ENCODE measurements around the gene NDUFS7. TPM values are rescaled to one million over a fixed set of nuclear protein-coding genes. Genes with fewer than 3 reads are reported as not detected.

NDUFS7 gene
- total RNA-seq, 2 donors from 2014 or later: 147 to 202 TPM

- Histone ChIP-seq H3K27me3 (replicated peaks; ENCODE audit: insufficient read depth) (no peaks in the 10 kb centered on the region), H3K9me3 (no peaks in the 10 kb centered on the region), H3K4me3 (peak overlapping the region; percentile 86 to 96), H3K36me3 (no peaks in the 10 kb centered on the region), H3K4me1 (replicated peaks) (peaks cover 16% of the 10 kb centered on the region), H3K27ac (peak overlapping the region; percentile 92 to 97)
- intact Hi-C loops (cut with DNase I): loop anchor here (5.0 kb wide), 1 partner anchor 79 kb away; the partner anchor contains the start of gene FAM174C
- WGBS: 8% methylated on average over 32 of the region's 32 CpGs
- no peak for DNase-seq (ENCODE audit: low spot score)
- peak; percentile 19 for TF ChIP-seq POLR2AphosphoS5 (IDR thresholded peaks at IDR 0.05)
- no peak for TF ChIP-seq POLR2A (IDR thresholded peaks at IDR 0.05)
Measured at GRCh38 chr19:1355568-1356507, 27.9 kb upstream of the NDUFS7 start.

DNA sequence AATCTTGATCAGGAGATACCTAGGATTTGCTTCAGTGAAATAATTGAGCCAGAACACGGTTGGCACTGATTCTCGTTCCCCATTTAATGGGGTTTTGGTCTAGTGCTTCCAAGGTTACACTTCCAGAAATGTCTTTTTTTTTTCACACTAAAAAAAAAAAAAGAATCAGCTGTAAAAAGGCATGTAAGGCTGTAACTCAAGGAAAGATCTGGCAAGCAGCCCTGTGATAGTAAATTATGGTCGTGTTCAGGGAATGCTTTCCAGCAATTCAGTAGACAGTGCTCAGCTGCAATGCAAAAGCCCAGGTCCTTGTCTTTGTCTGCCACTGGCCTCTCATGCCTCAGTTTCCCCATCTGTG is 27.2 kb upstream of the NDUFS7 start:
- TF ChIP-seq POLR2AphosphoS5 (IDR thresholded peaks at IDR 0.05) (peak; percentile 1), CTCF (IDR thresholded peaks at IDR 0.05) (no peak), POLR2A (IDR thresholded peaks at IDR 0.05) (no peak)
- peak; percentile 38 for DNase-seq (ENCODE audit: low spot score)
- H3K27ac ChIP-seq: peak overlapping the region; percentile 92 to 97

GRCh38 chr19:1357531-1358109 is 26.1 kb upstream of the NDUFS7 start:
- Histone ChIP-seq H3K27ac (no peak overlapping the region), H3K27me3 (replicated peaks; ENCODE audit: insufficient read depth) (no peaks in the 10 kb centered on the region), H3K36me3 (no peaks in the 10 kb centered on the region), H3K9me3 (no peaks in the 10 kb centered on the region), H3K4me3 (no peak overlapping the region), H3K4me1 (replicated peaks) (peaks cover 21% of the 10 kb centered on the region)
- TF ChIP-seq CTCF (IDR thresholded peaks at IDR 0.05) (no peak), POLR2AphosphoS5 (IDR thresholded peaks at IDR 0.05) (no peak), POLR2A (IDR thresholded peaks at IDR 0.05) (no peak)
- WGBS: 75% methylated on average over 24 of the region's 24 CpGs
- DNase-seq (ENCODE audit: low spot score): no peak
- intact Hi-C loops (cut with DNase I): loop anchor here (5.0 kb wide), 1 partner anchor 80 kb away; the partner anchor contains the start of gene FAM174C

More for the DNA sequence above, 27.2 kb upstream of the NDUFS7 start:
- peaks cover 16% of the 10 kb centered on the region for H3K4me1 ChIP-seq (replicated peaks)
- intact Hi-C loops (cut with DNase I): loop anchor here (5.0 kb wide), 1 partner anchor 79 kb away; the partner anchor contains the start of gene FAM174C
- no peaks in the 10 kb centered on the region for H3K27me3 ChIP-seq (replicated peaks; ENCODE audit: insufficient read depth)
- 6% methylated on average over 3 of the region's 3 CpGs for WGBS
- H3K36me3 ChIP-seq: no peaks in the 10 kb centered on the region
- no peak overlapping the region for H3K4me3 ChIP-seq
- H3K9me3 ChIP-seq: no peaks in the 10 kb centered on the region

DNA sequence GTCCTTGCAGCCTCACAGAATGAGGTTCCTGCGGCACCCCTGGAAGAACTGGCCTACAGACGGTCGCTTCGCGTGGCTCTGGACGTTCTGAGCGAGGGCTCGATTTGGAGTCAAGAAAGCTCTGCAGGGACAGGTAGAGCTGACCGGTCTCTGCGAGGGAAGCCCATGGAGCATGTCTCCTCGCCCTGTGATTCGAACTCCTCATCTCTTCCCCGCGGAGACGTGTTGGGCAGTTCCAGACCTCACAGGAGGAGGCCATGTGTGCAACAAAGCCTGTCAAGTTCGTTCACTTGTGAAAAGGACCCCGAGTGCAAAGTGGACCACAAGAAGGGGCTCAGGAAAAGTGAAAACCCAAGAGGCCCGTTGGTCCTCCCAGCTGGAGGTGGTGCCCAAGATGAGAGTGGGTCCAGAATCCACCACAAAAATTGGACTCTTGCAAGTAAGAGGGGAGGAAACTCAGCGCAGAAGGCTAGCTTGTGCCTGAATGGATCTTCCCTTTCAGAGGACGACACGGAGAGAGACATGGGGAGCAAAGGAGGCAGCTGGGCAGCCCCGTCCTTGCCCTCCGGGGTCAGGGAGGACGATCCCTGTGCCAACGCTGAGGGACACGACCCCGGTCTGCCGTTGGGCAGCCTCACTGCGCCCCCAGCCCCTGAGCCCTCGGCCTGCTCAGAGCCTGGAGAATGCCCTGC is 23.4 kb upstream of the NDUFS7 start:
- H3K36me3 ChIP-seq: no peaks in the 10 kb centered on the region
- WGBS: 72% methylated on average over 30 of the region's 30 CpGs
- H3K4me1 ChIP-seq (replicated peaks): peaks cover 21% of the 10 kb centered on the region
- H3K9me3 ChIP-seq: no peaks in the 10 kb centered on the region
- H3K27me3 ChIP-seq (replicated peaks; ENCODE audit: insufficient read depth): no peaks in the 10 kb centered on the region
- TF ChIP-seq POLR2AphosphoS5 (IDR thresholded peaks at IDR 0.05) (no peak), CTCF (IDR thresholded peaks at IDR 0.05) (no peak), POLR2A (IDR thresholded peaks at IDR 0.05) (no peak)
- no peak for DNase-seq (ENCODE audit: low spot score)
- intact Hi-C loops (cut with DNase I): no loop called here
- H3K4me3 ChIP-seq: no peak overlapping the region
- H3K27ac ChIP-seq: peak overlapping the region; percentile 33

Measured in prostate gland (tissue), 2 donors.